T-helper 9 cell (primary cell): ENCODE measurements around the gene TERC.
A peak's percentile ranks its signal among the peaks of the same experiment; 100 is the strongest.
"Not testable (repeated sequence)": the region's sequence is repeated elsewhere in the genome, so short reads cannot be mapped to it uniquely, and the experiment has no call there.

Experiments used
- DNase-seq: peaks from one replicate; pipeline ENCODE4 v3.0.0-alpha.2; 2020

Gene TERC

GRCh38 chr3:169771497-169772304 is 6.8 kb upstream of the TERC start:
- DNase-seq = peak; percentile 52

- DNase-seq = peak; percentile 44
Observed at GRCh38 chr3:169769287-169770181, 4.7 kb upstream of the TERC start, which contains the start of gene ACTRT3. Gene ACTRT3 (minus strand): TSS chr3:169769561. CDS start chr3:169769520, 41 bp downstream.

DNA sequence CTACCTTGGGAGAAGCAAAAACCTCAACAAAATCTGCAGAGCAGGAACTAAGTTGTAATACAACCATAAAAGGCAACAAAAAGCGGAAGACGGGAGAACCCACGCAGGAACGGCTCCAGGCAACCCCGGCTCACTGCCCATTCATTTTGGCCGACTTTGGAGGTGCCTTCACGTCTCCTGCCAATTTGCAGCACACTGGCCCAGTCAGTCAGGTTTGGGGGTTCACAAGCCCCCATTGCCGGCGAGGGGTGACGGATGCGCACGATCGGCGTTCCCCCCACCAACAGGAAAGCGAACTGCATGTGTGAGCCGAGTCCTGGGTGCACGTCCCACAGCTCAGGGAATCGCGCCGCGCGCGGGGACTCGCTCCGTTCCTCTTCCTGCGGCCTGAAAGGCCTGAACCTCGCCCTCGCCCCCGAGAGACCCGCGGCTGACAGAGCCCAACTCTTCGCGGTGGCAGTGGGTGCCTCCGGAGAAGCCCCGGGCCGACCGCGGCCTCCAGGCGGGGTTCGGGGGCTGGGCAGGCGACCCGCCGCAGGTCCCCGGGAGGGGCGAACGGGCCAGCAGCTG is 463 bp downstream of the TERC start:
- peak; percentile 42 for DNase-seq

DNA sequence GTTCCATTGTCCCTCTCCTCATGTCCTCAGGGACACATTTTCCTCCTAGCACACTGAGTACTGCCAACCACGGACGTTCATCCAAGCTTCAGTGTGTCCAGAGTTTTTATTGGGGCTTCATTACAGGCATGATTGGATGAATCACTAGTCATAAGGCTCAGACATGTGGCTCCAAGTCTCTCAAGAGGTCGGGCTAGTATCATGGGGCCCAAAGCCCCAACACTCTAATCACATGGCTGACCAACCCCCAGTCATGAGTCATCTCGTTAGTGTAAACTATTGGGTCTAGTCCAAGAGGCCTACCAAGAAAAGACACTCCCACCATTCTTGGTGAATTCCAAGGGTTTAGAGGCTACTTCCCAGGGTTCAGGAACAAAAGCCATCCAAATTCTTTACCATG is 4.4 kb downstream of the TERC start:
- no peak for DNase-seq

DNA sequence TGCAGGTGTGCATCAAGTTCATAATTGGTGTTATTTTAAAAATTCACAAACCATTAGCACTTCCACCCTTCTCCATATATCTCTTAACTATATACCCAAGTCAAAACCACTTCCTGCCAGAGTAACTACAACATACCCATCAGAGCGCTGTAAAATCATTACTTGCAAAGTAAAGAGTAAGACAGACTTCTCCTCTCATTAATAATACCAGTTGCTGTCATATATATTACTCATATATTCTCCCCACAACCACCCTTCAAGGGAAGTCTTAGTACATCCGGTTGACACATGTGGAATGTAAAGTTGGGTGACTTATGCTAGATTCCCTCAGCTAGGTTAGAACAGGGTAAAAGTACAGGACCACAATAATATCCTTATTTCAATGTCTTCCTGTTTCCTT is 5.6 kb downstream of the TERC start:
- no peak for DNase-seq

- DNase-seq = no peak
Observed at GRCh38 chr3:169758359-169758994, 6.4 kb downstream of the TERC start.

GRCh38 chr3:169755488-169755887 is 9.4 kb downstream of the TERC start:
- no peak for DNase-seq

- DNase-seq = no peak
Observed at GRCh38 chr3:169754711-169755110, 10.1 kb downstream of the TERC start.

DNA sequence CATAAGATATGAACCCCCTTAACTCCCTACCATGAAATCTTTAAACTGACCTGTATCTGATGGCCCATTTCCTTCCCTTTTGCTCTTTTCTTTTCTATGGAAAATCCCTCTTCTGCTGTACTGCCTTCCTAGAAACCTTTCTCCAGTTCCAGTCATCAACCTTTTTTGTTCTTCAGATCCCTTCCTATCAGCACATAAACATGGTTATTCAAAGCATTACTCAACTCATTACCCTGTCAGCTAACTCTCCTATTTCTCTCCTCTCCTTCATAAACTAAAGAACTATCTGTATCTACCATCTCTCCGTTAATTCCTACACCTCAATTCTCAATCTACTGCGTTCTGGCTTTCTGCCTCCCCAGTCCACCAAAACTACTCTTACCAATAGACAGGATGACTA is 13.0 kb downstream of the TERC start:
- no peak for DNase-seq

DNA sequence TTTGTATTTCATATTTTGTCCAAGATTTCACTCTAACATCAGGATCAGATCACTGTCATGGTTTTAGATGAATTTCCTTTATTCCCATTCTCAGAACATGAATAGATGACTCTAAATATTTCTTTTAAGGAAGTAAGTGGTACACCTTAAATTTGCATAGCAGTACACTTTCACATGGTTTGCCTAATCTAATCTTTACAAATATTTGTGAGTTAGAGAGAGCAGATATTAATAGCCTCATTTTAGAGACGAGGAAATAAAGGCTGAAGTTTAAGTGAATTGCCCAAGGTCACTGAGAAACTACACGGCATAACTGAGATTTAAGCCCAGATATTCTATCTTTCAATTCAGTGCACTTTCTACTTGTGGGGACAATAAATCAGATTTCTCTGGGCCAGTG is 14.2 kb downstream of the TERC start:
- no peak for DNase-seq

- no peak for DNase-seq
Observed at GRCh38 chr3:169748670-169749069, 16.2 kb downstream of the TERC start.

DNA sequence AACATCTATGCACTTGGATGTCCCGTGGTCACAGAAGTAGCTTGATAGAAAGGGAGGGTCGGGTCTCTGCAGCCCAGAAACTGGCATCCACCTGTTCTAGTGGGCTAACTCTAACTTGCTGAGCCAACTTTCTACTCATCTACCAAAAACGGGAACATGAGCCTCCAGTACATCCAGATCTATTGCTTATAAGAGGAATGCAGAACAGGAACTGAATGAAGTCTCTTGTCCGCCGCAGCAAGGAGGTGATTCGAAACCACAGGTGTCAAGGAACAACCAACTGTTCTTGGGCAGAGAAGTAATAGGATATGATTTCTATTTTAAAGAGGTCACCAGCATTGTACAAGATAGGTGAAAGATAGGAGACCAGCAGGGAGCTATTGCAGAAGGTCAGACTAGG is 17.9 kb downstream of the TERC start:
- DNase-seq = no peak

DNA sequence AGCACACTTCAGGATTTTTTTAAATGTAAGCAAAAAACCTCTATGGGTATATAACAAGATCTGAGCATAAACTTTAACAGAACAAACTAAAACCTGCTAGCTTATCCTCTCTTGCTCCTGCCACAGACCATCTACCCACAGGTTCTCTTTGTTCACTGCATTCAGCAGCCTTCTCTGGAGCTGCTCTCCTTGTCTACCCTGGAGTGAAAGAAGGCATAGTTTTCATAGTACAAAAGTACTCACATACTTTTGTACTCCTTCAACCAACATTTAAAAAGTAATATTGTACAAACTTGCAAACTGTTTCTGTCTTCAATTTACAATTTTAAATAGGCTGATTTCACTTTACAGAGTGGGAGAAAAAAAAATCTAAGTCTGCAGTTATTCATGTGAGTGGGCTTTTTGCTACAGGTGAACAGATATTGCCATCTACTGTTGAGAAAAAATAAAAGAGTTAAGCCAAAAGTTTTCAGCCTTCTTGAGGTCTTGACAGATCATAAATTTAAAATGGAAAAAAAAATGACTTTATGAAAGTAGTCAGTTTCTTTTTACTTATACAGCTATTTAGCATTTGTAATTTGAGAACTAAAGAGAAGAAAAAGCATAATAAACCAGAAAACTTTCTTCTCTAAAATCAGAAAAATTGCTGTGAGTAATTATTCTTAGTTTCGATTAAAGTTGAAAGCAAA is 20.4 kb downstream of the TERC start:
- no peak for DNase-seq

GRCh38 chr3:169739067-169739466 is 25.8 kb downstream of the TERC start:
- DNase-seq = no peak

DNA sequence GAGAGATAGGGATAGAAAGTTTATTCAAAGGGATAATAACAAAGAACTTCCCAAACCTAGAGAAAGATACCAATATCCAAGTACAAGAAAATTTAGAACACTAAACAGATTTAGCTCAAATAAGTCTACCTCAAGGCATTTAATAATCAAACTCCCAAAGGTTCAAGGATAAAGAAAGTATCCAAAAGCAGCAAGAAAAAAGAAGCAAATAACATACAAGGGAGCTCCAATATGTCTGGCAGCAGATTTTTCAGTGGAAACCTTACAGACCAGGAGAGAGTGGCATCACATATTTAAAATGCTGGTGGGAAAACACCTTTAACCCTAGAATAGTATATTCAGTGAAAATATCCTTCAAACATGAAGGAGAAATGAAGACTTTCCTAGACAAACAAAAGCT is 33.0 kb downstream of the TERC start:
- not testable (repeated sequence) for DNase-seq

DNA sequence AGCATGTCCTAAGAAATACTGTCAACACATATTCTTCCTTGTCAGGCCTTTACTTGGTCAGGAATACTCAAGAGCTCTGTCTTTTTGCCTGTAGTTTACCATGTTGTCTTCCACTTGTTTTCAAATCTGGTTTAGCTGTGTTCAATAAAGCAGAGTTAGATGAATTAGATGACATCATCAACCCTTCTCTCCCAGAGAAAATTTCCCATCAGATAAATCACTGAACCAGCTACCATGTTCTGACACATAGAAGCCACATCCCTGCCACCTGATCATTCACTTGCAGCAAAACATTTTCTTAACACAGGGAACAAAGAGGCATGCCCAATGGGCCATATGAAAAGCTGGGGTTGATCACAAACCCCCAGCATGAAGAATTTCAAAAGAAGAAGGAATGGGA is 42.1 kb downstream of the TERC start:
- DNase-seq = no peak

DNA sequence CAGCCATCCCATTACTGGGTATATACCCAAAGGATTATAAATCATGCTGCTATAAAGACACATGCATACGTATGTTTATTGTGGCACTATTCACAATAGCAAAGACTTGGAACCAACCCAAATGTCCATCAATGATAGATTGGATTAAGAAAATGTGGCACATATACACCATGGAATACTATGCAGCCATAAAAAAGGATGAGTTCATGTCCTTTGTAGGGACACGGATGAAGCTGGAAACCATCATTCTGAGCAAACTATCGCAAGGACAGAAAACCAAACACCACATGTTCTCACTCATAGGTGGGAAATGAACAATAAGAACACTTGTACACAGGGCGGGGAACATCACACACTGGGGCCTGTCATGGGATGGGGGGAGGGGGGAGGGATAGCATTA is 46.4 kb downstream of the TERC start:
- DNase-seq = not testable (repeated sequence)
